GM19372 (cell line): ENCODE results near the gene GLE1.
"Not testable (repeated sequence)": the region's sequence is repeated elsewhere in the genome, so short reads cannot be mapped to it uniquely, and the experiment has no call there.

ENCODE experiments used
- ATAC-seq: cut with Tn5 transposase; IDR thresholded peaks from one replicate; pipeline ENCODE4 v1.9.1; 2021; ENCODE audit warnings: mild to moderate bottlenecking, low read depth, moderate library complexity; ENCODE audit not compliant: unreplicated experiment

GLE1 gene

DNA sequence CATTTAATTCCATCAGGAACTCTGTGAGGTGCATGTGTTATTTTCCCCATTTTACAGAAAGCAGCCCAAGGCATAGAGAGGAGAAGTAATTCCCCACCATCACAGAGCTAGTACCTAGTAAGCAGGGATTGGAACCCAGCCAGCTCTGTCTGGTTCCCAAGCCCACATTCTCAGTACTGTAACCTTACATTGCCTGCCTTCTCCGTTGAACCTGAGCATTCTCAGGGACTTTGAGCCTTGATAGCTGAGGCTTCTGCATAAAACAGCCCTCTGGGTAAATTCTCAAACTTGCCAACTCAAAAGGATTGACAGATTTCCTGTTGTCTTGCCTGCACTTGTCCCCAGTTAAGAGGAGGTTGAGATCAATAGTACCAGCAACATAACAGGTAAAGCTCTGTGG, 9.2 kb upstream of the GLE1 start:
- no peak for ATAC-seq

DNA sequence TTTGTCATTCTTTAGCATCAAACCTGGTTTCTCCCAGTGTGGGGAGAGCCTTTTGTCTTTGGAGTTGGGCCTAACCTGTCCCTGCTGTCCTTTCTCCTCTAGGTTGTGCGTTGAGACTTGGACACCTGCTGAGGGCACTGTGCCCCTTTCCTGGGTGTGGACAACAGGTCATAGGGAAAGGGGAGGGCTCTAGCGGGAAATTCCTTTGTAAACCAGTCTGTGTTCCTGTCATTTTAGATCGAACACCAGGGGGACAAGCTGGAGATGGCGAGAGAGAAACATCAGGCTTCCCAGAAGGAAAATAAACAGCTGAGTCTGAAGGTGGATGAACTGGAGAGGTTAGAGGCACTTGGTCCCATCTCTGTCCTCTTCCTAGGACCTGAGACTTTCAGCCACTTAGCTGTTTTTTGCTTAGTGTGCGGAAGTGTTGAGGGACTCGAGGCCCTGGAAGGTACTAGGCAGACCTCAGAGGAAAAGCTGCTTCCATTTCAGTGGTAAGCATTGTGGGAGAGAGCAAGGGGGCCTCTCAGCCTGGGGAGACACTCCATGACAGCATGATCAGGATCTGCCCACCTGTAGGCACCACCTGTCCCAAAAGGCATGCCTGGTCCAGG, 8.6 kb upstream of the GLE1 start:
- ATAC-seq: no peak

DNA sequence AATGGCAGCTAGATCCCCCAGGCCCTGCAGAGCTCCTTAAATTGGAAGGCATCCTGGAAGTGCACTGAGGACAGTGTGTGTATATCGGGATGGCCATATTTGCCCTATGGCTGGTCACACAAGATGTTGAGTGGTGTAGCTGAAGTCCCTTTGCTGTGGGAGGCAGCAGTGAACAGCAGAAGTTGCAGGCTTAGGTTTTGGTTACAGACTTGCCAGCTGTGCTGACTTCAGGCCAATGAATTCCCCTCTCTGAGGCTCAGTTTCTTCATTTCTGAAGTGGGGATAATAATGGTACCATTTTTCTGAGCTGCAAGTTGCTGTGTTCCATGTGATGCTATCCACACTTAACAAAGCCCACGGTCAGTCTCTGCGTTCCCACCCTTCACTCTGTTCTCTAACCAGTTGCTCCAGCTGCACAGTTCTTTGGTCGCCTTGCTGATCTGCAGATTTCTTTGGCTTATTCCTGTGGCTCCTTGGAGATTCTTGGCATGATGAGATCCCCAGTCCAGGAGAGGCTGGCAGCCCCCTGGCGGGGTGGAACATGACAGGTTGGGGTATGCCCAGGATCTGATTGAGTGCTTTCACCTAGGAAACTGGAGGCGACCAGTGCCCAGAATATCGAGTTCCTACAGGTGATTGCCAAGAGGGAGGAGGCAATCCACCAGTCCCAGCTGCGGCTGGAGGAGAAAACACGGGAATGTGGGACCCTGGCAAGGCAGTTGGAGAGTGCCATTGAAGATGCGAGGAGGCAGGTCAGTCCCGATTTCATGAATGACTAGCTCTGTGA, 6.5 kb upstream of the GLE1 start:
- ATAC-seq: no peak

DNA sequence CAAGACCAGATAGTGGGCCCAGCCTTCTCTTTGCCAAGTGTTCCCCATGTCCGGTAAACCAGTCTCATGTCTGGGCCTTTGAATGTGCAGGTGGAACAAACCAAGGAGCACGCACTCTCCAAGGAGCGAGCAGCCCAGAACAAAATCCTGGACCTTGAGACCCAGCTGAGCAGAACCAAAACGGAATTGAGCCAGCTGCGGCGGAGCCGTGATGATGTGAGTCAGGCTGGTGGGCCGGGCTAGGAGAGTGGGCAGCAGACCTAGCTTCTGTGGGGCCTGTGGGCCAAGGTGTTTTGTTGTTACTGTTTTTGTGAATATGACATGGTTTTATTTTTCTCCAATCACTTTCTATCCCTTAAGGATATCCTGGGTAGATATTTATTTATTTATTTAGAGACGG, 5.6 kb upstream of the GLE1 start:
- no peak for ATAC-seq

DNA sequence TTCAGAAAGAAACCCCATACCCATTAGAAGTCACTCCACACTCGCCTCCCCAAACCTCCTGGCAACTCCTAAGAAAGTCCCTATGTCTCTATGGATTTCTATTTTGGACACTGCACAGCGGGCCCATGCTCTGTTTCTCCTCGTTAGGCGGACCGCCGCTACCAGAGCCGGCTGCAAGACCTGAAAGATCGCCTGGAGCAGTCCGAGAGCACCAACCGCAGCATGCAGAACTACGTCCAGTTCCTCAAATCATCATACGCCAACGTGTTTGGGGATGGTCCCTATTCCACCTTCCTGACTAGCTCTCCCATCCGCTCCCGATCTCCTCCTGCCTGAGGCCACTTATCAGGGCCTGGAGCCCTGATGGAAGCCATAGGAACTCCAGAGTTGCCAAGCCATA, 4.6 kb upstream of the GLE1 start:
- no peak for ATAC-seq

DNA sequence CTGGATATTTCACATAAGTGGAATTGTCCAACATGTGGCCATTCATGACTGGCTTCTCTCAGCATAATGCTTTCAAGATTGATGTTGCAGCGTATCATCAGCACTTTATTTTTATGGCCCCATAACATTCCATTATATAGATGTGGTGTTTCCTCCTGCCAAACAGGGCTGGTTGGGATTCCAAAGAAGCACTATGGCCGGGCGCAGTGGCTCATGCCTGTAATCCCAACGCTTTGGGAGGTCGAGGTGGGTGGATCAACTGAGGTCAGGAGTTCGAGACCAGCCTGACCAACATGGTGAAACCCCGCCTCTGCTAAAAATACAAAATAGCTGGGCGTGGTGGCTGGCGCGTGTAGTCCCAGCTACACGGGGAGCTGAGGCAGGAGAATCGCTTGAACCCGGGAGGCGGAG, 1.1 kb upstream of the GLE1 start:
- not testable (repeated sequence) for ATAC-seq

DNA sequence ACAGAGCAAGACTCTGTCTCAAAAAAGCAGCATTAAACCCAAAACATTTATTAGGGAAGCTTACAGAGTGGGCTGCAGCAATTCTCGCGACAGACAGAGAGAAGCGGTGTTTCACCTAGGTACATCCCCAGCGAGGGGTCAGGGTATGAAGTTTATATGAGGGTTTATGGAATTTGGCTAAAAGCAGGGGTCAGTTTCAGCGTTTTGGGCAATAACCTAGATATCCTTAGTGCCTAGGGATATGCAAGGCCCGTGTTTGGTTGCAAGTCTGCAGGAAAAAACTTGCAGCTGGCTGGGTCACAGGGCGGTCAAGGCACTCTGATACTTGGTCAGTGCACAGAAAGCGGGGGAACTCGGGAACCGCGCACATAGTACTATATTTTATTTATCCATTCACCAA, 649 bp upstream of the GLE1 start:
- ATAC-seq: no peak

DNA sequence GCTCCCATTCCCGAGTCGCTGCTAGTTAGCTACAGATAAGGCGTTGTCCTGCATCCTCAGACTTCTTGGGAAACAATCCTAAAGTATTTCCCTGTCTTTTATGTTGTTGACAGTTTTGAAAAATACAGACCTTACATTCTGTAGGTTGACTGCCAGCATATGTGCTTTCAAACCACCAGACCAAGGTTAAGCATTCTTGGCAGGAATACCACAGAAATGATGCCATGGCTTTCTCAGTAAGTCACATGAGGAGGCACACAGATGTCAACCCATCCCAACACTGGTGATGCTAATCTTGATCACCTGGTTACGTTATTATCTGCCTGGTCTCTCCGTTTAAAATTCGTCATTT, 871 bp downstream of the GLE1 start:
- ATAC-seq: no peak

DNA sequence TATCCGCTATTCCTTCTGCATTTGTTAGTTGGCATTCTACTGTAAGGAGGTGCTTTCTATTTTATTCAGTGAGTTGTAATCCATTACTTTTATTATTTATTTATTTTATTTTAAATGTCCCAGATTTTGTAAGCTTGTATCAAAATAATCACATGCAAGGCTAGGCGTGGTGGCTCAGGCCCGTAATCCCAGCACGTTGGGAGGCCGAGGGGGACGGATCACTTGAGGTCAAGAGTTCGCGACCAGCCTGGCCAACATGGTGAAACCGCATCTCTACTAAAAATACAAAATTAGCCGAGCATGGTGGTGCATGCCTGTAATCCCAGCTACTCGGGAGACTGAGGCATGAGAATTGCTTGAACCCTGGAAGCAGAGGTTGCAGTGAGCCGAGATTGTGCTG, 1.4 kb downstream of the GLE1 start:
- ATAC-seq: not testable (repeated sequence)

DNA sequence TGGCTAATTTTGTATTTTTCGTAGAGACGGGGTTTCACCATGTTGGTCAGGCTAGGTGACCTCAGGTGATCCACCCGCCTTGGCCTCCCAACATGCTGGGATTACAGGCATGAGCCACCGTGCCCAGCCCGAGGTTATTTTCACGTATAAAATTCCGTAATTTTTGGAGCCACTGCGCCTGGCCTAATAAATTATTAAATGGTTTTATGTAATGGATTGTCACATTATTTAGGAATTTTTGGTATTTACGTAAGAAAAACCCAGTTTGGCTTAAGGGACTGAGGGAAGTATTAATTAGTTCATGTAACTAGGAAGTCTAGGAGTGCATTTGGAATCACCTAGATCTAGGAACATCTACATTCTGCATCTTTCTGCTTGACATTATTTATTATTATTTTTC, 8.3 kb downstream of the GLE1 start:
- ATAC-seq: no peak

DNA sequence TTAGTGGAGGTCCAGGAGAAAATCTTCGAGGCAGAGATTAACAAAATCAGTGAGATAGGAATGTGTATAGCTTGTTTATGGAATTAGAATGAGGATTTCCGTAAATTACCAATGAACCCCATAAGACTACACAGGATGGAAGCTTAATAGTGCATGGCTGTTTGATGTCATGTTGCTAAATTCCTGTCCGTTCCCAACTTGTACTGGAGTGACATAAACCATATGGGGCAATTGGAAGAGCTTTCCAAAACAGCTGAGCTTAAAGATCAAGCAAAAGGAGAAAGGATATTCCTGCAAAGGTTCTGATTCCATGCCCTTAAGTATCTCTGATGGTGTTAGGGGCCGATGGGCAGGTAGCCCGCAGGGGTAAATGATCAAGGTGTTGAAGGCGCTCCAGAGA, 17.4 kb downstream of the GLE1 start:
- ATAC-seq: no peak

DNA sequence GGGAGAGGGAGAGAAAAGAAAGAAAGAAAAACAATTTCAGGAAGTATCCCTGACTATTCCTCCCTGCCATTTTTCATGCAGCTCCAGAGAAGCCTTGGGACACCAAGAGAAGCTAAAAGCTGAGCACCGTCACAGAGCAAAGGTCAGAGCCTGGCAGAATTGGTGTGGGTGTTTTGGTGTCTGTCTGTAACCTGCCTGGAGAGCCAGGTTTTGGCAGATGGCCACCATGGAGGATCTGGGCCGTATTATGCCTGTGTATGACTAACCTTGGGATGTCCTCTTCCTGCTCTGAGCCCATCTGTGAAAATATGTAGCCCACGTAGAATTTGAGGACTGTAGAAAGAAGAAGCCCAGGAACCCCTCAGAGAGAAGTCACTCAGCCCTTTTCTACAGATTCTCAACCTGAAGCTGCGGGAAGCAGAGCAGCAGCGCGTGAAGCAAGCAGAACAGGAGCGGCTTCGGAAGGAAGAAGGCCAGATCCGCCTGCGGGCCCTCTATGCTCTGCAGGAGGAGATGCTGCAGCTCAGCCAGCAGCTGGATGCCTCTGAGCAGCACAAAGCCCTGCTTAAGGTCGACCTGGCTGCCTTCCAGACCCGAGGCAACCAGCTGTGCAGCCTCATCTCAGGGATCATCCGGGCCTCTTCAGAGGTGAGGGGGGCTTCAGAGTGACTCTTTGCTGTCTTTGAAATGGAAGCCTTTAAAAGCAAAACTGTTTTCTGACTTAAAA, 18.8 kb downstream of the GLE1 start:
- no peak for ATAC-seq

DNA sequence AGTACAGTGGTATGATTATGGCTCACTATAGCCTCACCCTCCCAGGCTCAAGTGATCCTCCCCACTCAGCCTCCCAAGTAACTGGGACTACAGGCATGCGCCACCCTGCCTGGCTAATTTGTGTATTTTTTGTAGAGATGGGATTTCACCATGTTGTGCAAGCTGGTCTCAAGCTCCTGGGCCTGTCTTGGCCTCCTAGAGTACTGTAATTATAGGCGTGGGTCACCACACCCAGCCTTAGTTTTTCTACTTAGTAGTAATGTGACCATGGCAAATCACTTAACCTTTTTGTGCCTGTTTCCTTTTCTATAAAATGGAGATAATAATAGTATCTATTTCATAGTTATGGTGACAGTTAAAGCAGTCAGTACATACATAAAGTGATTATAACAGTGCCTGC, 22.2 kb downstream of the GLE1 start:
- no peak for ATAC-seq

DNA sequence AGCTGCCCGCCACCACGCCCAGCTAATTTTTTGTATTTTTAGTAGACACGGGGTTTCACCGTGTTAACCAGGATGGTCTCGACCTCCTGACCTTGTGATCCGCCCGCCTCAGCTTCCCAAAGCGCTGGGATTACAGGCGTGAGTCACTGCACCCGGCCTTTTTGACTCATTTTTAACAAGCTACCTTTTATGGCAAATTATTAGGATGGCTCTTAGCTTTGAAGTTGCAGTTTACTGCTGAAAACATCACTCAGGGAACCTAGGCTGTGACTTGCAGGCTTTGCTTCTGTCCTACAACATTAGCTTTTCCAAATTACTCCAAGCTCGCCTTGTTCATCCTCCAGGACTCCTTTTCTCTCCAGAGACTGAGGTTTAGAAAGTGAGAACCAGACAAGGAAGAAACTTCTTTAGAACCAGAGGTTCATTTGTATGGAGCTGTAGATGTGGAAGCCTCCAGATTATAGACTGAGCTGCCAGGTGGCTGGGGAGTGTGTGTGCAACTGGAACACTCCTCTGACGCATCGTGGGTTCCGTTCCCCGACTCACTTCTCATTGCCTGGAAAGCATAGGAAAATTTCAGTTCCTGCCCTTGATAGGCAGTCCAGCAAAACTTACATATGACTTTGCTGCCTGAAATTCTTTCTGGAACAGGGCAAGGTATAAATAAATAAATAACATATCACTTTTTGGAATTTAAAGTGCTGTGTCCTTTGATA, 24.1 kb downstream of the GLE1 start:
- ATAC-seq: no peak

DNA sequence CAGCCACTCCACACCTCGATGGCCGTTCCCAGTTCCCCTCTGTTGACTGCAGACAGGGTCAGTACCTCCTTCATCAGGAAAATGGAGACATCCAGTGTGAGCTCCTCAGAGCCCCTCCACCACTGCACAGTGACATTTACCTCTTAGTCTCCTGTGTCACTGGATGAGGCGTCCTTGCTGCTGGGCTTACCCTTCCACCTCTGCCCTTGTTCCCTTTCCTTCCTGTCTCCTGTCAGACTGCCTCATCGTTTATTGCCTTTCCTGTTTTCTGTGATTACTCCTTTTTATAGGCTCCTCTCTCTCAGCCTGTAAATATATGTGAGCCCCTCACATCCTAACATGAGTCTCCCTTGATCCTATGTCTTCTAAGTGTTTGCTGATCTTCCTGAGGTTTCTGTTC, 24.7 kb downstream of the GLE1 start:
- no peak for ATAC-seq

DNA sequence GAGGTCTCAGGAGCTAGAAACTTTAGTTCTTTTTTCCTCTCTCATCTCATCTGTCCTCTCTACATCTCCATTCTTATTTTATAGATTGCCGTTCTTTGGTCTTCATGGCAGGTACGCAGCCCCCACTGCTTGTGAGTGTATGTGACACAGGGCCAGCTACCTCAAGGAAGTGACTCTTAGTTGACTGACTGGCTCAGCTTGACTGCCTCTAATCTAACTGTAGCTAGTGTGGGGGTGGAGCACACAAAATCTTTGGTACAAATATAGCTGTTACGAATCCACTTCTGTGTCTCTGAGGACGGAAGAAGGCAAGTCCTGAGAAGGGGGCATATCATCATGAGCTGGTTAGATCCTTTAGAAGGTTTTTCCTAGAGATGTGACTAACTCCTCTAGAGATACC, 28.1 kb downstream of the GLE1 start:
- no peak for ATAC-seq

DNA sequence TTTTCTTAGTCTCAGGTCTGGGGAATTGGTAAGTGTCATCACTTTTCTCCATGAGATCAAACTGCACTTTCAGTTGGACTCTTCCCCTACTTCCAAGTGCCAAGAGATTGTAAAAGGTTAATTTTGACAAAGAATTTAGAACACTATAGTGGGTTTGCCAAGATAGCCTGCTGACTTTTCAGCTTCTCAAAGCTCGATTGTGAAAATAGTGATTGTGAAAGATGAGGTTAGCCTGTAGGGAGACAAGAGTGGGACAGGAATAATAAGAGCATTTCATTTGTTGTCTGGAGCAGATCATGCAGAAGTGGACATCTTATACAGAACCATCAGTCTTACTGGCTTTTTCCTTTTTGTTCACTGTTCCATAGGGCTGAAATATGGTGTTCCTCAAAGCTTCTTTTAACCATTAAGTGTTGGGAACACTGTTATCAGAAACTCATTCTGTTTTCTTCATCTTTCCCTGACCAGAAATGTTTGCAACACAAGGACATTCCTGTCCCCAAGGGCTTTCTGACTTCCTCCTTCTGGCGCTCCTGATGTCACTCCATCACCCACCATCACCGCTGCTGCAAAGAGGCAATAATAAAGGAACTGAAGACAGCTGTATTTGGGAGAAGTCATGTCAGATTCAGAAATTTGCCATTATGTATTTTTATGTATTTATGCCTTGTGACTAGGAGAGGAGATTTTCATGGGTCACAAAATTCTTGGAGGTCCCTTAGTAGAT, 36.3 kb downstream of the GLE1 start:
- ATAC-seq: no peak

DNA sequence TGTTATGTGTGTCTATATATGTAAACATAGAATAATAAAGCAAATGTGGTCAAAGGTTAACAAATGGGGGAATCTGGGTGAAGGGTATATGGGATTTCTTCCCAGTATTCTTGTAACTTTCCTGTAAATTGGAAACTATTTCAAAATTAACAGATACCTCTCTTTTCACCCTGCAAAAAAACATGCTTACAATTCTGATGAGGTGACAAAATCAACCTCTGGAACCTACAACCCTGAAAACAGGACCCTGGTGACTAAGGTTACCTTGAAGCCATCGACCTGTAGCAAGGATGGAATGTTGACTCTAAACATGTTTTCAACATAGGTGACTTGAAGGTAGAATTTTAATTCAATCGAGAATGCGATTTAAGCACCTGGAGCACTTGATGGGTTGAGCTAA, 42.0 kb downstream of the GLE1 start:
- ATAC-seq: no peak

DNA sequence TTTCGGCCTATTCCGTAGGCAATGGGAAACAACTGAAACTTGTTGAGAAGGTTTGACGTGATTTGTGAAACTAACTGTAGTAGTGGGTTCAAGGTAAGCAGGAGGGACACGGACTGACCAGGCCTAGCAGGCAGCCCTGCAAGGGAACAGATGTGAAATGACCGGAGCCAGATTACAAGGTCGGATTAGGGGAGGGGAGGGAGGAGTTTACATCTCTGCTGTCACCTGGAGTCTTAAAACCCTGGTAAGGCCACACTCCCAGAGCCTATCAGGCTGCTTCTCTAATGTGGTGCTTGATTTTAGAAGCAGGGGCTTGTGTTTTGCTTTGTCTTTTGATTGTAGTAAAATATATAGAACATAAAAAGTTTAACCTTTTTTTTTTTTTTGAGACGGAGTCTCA, 44.4 kb downstream of the GLE1 start:
- ATAC-seq: no peak

DNA sequence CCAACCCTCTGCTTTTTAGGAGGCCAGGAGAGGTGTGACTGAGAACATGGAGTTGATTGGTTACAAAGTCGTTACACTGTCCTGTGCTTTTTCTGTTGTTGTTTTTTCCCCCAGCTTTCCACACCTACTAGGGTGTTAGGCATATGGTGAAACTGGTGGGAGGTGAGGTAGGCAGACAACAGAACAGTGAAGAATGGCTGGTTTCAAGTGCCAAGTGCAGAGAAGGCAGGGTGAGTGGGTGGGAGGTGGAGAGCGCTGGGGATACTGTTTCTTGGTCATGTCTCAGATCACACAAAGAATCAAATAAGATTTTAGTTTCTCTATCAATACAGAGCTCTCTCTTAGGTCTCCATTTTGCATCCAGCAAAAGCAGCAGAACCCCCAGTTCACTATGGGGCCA, 45.7 kb downstream of the GLE1 start:
- no peak for ATAC-seq
